ENCODE results near the gene MCM8. TPM values are rescaled to one million over a fixed set of nuclear protein-coding genes. Genes with fewer than 3 reads are reported as not detected.

Gene MCM8
- total RNA-seq, 6 donors from 2014 or later: 2.9 to 7.5 (median 3.9) TPM

- Histone ChIP-seq H3K9me3 (no peaks in the 10 kb centered on the region), H3K27me3 (no peaks in the 10 kb centered on the region), H3K4me1 (no peaks in the 10 kb centered on the region), H3K4me3 (no peak overlapping the region), H3K36me3 (peaks cover 12 to 65% (median 47%) of the 10 kb centered on the region in 4 donors), H3K27ac (no peak overlapping the region)
- 79 to 81% methylated on average over 6 of the region's 6 CpGs for WGBS, 2 donors
- TF ChIP-seq EP300 (IDR thresholded peaks at IDR 0.05): no peak
- TF ChIP-seq POLR2A (IDR thresholded peaks at IDR 0.05): no peak
- TF ChIP-seq CTCF (IDR thresholded peaks at IDR 0.05): no peak
- no peak for TF ChIP-seq POLR2AphosphoS5 (IDR thresholded peaks at IDR 0.05)
- ATAC-seq (ENCODE audit: low FRiP score in 2 of 2) (no peak), DNase-seq (no peak)
Measured at GRCh38 chr20:5938456-5939029, 11.9 kb upstream of the MCM8 start.

- no peaks in the 10 kb centered on the region for H3K27me3 ChIP-seq
- no peak overlapping the region for H3K27ac ChIP-seq
- H3K4me3 ChIP-seq: no peak overlapping the region
- no peaks in the 10 kb centered on the region for H3K9me3 ChIP-seq
- DNase-seq (no peak), ATAC-seq (ENCODE audit: low FRiP score in 2 of 2) (no peak)
- 73 to 88% methylated on average over 3 of the region's 3 CpGs for WGBS, 2 donors
- H3K4me1 ChIP-seq: peaks cover 8 to 26% (median 15%) of the 10 kb centered on the region in 4 donors
- peaks cover 12 to 64% (median 42%) of the 10 kb centered on the region in 4 donors for H3K36me3 ChIP-seq
- TF ChIP-seq CTCF (IDR thresholded peaks at IDR 0.05) (no peak), POLR2AphosphoS5 (IDR thresholded peaks at IDR 0.05) (no peak), POLR2A (IDR thresholded peaks at IDR 0.05) (no peak), EP300 (IDR thresholded peaks at IDR 0.05) (no peak)
Measured at GRCh38 chr20:5945963-5946362, 4.5 kb upstream of the MCM8 start.

GRCh38 chr20:5947276-5947675, 3.2 kb upstream of the MCM8 start:
- Histone ChIP-seq H3K27me3 (no peaks in the 10 kb centered on the region), H3K27ac (peak overlapping the region in 1 of 4 donors; percentile 22), H3K4me3 (no peak overlapping the region), H3K36me3 (peaks cover 11 to 51% (median 28%) of the 10 kb centered on the region in 4 donors), H3K9me3 (no peaks in the 10 kb centered on the region), H3K4me1 (peaks cover 16 to 34% (median 24%) of the 10 kb centered on the region in 4 donors)
- peak in 1 of 2 donors; percentile 44 for DNase-seq
- no peak for TF ChIP-seq EP300 (IDR thresholded peaks at IDR 0.05)
- no peak for TF ChIP-seq POLR2A (IDR thresholded peaks at IDR 0.05)
- TF ChIP-seq POLR2AphosphoS5 (IDR thresholded peaks at IDR 0.05): no peak
- no peak for TF ChIP-seq CTCF (IDR thresholded peaks at IDR 0.05)
- peak in 1 of 2 donors; percentile 4 for ATAC-seq (ENCODE audit: low FRiP score in 2 of 2)
- 56 to 79% methylated on average over 6 of the region's 6 CpGs for WGBS, 2 donors

- H3K27me3 ChIP-seq: no peaks in the 10 kb centered on the region
- H3K36me3 ChIP-seq: peaks cover 0 to 32% (median 17%) of the 10 kb centered on the region in 4 donors
- H3K4me1 ChIP-seq: peaks cover 16 to 34% (median 24%) of the 10 kb centered on the region in 4 donors
- 1 to 2% methylated on average over 11 of the region's 11 CpGs for WGBS, 2 donors
- TF ChIP-seq POLR2AphosphoS5 (IDR thresholded peaks at IDR 0.05) (no peak), POLR2A (IDR thresholded peaks at IDR 0.05) (no peak), CTCF (IDR thresholded peaks at IDR 0.05) (no peak), EP300 (IDR thresholded peaks at IDR 0.05) (no peak)
- no peaks in the 10 kb centered on the region for H3K9me3 ChIP-seq
- H3K4me3 ChIP-seq: peak overlapping the region; percentile 64 to 89 (median 80)
- DNase-seq (no peak), ATAC-seq (ENCODE audit: low FRiP score in 2 of 2) (no peak)
- H3K27ac ChIP-seq: peak overlapping the region; percentile 51 to 80 (median 78)
Measured at GRCh38 chr20:5949943-5950270, 545 bp upstream of the MCM8 start.

- Histone ChIP-seq H3K36me3 (peaks cover 0 to 30% (median 10%) of the 10 kb centered on the region in 4 donors), H3K4me1 (no peaks in the 10 kb centered on the region), H3K4me3 (no peak overlapping the region), H3K27ac (no peak overlapping the region), H3K9me3 (no peaks in the 10 kb centered on the region), H3K27me3 (no peaks in the 10 kb centered on the region)
- ATAC-seq (ENCODE audit: low FRiP score in 2 of 2): no peak
- WGBS, 2 donors: 94 to 97% methylated on average over 6 of the region's 6 CpGs
- DNase-seq: no peak
- TF ChIP-seq POLR2AphosphoS5 (IDR thresholded peaks at IDR 0.05) (no peak), EP300 (IDR thresholded peaks at IDR 0.05) (no peak), POLR2A (IDR thresholded peaks at IDR 0.05) (no peak), CTCF (IDR thresholded peaks at IDR 0.05) (no peak)
Measured at GRCh38 chr20:5967469-5967868, 17.0 kb downstream of the MCM8 start.

Measured in upper lobe of left lung (tissue), 6 donors.